ENCODE measurements around the gene PEDS1. TPM values are rescaled to one million over a fixed set of nuclear protein-coding genes. Genes with fewer than 3 reads are reported as not detected.

Gene PEDS1
- total and polyA plus RNA-seq, 2 of the 13 experiments (the other 11 are each of a cell fraction or from before 2014, with no cell fraction given) = 30.5 to 93.9 TPM

DNA sequence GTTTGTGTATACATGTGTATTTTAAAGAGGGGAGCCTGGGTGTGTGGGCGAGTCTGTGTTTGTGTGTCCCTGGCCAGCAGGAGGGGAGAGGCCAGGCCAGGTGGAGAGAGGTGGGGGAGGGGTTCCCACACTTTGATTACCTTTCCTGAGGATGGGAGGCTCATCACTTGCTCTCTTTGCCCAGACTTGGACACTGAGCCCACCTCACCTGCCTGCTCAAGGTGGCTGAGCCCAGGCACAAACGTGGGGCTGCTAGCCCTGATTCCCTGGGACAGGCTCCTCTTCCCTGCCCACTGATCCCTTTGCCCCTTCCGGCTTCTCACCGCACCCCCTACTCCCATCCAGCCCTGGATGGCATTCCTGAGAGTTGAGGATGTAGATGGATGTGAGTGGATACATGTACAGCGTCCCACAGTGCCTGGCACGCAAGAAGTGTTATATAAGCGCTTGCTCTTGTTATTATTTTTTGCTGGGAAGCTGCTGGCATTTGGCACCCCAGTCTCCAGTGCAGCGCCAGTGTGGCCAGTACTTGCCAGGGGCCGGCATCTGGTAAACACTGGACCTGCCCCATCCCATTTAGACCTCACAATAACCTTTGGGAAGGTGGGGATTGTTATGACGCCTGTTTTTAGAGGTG is 39.8 kb upstream of the PEDS1 start (continued):
- TF ChIP-seq ZNF407 (CRISPR knock-in tag; IDR thresholded peaks at IDR 0.05; ENCODE audit: not compliant biosample characterization) = peak; percentile 47
- TF ChIP-seq, protein P1, sequence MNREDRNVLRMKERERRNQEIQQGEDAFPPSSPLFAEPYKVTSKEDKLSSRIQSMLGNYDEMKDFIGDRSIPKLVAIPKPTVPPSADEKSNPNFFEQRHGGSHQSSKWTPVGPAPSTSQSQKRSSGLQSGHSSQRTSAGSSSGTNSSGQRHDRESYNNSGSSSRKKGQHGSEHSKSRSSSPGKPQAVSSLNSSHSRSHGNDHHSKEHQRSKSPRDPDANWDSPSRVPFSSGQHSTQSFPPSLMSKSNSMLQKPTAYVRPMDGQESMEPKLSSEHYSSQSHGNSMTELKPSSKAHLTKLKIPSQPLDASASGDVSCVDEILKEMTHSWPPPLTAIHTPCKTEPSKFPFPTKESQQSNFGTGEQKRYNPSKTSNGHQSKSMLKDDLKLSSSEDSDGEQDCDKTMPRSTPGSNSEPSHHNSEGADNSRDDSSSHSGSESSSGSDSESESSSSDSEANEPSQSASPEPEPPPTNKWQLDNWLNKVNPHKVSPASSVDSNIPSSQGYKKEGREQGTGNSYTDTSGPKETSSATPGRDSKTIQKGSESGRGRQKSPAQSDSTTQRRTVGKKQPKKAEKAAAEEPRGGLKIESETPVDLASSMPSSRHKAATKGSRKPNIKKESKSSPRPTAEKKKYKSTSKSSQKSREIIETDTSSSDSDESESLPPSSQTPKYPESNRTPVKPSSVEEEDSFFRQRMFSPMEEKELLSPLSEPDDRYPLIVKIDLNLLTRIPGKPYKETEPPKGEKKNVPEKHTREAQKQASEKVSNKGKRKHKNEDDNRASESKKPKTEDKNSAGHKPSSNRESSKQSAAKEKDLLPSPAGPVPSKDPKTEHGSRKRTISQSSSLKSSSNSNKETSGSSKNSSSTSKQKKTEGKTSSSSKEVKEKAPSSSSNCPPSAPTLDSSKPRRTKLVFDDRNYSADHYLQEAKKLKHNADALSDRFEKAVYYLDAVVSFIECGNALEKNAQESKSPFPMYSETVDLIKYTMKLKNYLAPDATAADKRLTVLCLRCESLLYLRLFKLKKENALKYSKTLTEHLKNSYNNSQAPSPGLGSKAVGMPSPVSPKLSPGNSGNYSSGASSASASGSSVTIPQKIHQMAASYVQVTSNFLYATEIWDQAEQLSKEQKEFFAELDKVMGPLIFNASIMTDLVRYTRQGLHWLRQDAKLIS (CRISPR knock-in tag; IDR thresholded peaks at IDR 0.05) = 0 out of 2 replicates have a peak, but pooled peaks have one; percentile 50
- no peak for TF ChIP-seq CENPX (CRISPR knock-in tag; IDR thresholded peaks at IDR 0.05)
- peak; percentile 40; the same call in 1 of the 2 replicates for TF ChIP-seq SAP130 (CRISPR knock-in tag; IDR thresholded peaks at IDR 0.05; ENCODE audit: low read depth)
- TF ChIP-seq AHR (CRISPR knock-in tag; IDR thresholded peaks at IDR 0.05) = peak; percentile 15; the same call in 1 of the 2 replicates
- TF ChIP-seq ZNF143 (CRISPR knock-in tag; IDR thresholded peaks at IDR 0.05) = peak; percentile 18; the same call in 1 of the 2 replicates
- TF ChIP-seq CC2D1A (CRISPR knock-in tag; IDR thresholded peaks at IDR 0.05) = no peak
- TF ChIP-seq IKZF5 (CRISPR knock-in tag; IDR thresholded peaks at IDR 0.05) = no peak
- peak; percentile 84; the same call in 1 of the 2 replicates for TF ChIP-seq PAF1 (CRISPR knock-in tag; IDR thresholded peaks at IDR 0.05)
- 0 out of 2 replicates have a peak, but pooled peaks have one; percentile 32 for TF ChIP-seq KDM6A (CRISPR knock-in tag; IDR thresholded peaks at IDR 0.05; ENCODE audit: low read depth)
- 0 out of 2 replicates have a peak, but pooled peaks have one; percentile 7 for TF ChIP-seq BCL6 (CRISPR knock-in tag; IDR thresholded peaks at IDR 0.05)
- TF ChIP-seq ZNF749 (CRISPR knock-in tag; IDR thresholded peaks at IDR 0.05; ENCODE audit: borderline replicate concordance) = peak; percentile 24; the same call in 1 of the 2 replicates
- TF ChIP-seq JUND (CRISPR knock-in tag; IDR thresholded peaks at IDR 0.05) = peak; percentile 52; the same call in 1 of the 2 replicates
- peak; percentile 43; the same call in 1 of the 2 replicates for TF ChIP-seq ZFY (CRISPR knock-in tag; IDR thresholded peaks at IDR 0.05)
- TF ChIP-seq ZNF83 (CRISPR knock-in tag; IDR thresholded peaks at IDR 0.05; ENCODE audit: borderline replicate concordance) = no peak; the same call in 1 of the 2 replicates

Measured in HepG2 (cell line).